Left cardiac atrium (tissue), 4 donors: ENCODE data around the gene CNEP1R1. TPM values are rescaled to one million over a fixed set of nuclear protein-coding genes. Genes with fewer than 3 reads are reported as not detected.

Experiments
- ATAC-seq, 2 donors: fragments of 200-7000 bp; cut with Tn5 transposase; one replicate each; pipeline ENCODE4 v1.9.1; 2020; ENCODE audit warnings: mild to moderate bottlenecking in 2 of 2, moderate library complexity in 2 of 2
- DNase-seq: peaks from one replicate; pipeline ENCODE4 v3.0.0-alpha.2; 2020
- intact Hi-C, 2 donors: fragments of 100-400 bp; cut with DNase I; formaldehyde crosslinking; loops; one replicate each; pipeline versions ENCODE4 v1.14.1 to v1.15.1; 2022 to 2023
- long read RNA-seq: library from polyadenylated mRNA; unstranded; transcript quantifications from one replicate; pipeline ENCODE4 v2.0.0, GENCODE V29; 2021
- total RNA-seq, 2 donors: library from RNA; stranded (reverse); fragmentation: NEBNext Ultra II Directional; extraction: Animal tissue kit (Norgen Biotek cat#: 25700); gene quantifications; one replicate each; pipeline ENCODE4 v1.2.1, GENCODE V29; 2021
- donor health status: DM: no; HTN: yes; CAD: no.
- donor health status: DM: no; HTN: yes; CAD: no; lungs with severe emphysema.
- donor health status: DM: yes; HTN: yes; CAD: no.
- donor health status: Dilated cardiomyopathy.

CNEP1R1 gene, protein sequence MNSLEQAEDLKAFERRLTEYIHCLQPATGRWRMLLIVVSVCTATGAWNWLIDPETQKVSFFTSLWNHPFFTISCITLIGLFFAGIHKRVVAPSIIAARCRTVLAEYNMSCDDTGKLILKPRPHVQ
- 10 to 100 TPM; 16.2 to 17.1 TPM for total RNA-seq
- long read RNA-seq, transcript CNEP1R1-202 (6 exons, 2,117 nt) = major isoform, 22 of 40 reads
- long read RNA-seq, transcript CNEP1R1-210 (5 exons, 1,992 nt) = minor isoform, 5 of 40 reads
- long read RNA-seq, transcript CNEP1R1-203 (7 exons, 2,965 nt) = minor isoform, 7 of 40 reads
- long read RNA-seq, partial matches to known transcripts = 1 of 40 reads
- long read RNA-seq, other reads (novel, unspliced or antisense) = 2 of 40 reads

DNA sequence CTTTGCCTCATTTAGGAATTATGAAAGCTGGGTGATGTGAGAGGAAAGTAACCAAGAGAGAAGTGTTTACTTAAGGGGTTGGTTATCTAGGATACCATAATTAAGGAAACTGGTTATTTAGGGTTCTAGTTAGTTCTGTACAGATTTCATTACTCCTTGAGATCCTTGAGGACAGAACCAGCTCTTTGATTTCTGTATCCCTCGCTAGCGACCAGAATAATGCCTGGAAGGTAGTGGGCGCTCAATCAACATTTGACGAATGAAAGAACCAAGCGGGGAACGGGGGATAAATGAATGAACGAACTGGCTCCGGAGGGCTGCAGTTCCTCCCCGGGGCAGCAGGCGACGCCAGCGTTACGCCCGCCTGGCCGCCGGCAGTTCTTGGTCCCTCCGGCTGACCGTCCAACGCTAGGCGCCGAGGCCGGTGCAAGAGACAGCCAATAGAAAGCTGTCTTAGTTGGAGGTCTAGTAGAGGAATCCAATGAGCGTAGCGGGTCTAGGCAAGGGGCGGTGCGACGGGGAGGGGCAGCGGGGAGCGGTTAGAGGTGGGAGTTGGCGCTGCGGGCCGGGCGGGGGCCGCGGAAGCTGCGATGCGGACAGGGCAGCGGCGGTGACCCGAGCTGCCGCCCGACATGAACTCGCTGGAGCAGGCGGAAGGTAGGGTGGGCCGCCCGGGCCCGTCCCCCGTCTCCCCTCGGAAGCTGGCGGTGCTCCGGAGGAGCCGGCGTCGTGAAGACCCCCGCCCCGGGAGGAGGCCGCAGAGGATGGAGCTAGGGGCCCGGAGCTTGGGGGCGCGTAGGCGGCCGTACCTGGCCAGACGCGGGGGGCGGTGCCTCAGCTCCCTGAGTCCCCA, at the start of gene CNEP1R1:
TSS of gene CNEP1R1 (plus strand) at position 542 of the 853 bp plus-strand sequence. CDS start at position 633, 91 bp downstream.
- peak; percentile 94 for DNase-seq
- intact Hi-C loops = loop anchor here in 1 of 2 donors (10.0 kb wide), 1 partner anchor 340 kb away; the partner anchor contains the start of gene BRD7
- ATAC-seq = peak; percentile 100

DNA sequence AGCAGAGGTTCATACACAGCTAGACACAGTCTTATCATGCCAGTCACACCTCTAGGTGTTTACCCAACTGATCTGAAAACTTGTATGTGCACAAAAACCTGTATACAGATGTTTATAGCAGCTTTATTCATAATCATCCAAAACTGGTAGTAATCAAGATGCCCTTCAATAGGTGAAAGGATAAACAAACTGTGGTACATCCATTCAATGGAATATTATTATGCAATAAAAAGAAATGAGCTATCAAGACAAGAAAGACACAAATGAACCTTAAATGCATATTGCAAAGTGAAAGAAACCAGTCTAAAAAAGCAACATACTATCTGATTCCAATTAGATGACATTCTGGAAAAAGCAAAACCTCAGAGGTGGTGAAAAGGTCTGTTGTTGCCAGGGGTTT, 47.6 kb upstream of the CNEP1R1 start:
- intact Hi-C loops = no loop called here
- ATAC-seq (no peak), DNase-seq (no peak)

- DNase-seq = no peak
- no peak for ATAC-seq
- intact Hi-C loops = no loop called here
Measured at GRCh38 chr16:49978569-49979326, 46.3 kb upstream of the CNEP1R1 start.

- ATAC-seq (peak in 1 of 2 donors; percentile 56), DNase-seq (no peak)
- intact Hi-C loops = no loop called here
Measured at GRCh38 chr16:49980166-49980565, 44.9 kb upstream of the CNEP1R1 start.

DNA sequence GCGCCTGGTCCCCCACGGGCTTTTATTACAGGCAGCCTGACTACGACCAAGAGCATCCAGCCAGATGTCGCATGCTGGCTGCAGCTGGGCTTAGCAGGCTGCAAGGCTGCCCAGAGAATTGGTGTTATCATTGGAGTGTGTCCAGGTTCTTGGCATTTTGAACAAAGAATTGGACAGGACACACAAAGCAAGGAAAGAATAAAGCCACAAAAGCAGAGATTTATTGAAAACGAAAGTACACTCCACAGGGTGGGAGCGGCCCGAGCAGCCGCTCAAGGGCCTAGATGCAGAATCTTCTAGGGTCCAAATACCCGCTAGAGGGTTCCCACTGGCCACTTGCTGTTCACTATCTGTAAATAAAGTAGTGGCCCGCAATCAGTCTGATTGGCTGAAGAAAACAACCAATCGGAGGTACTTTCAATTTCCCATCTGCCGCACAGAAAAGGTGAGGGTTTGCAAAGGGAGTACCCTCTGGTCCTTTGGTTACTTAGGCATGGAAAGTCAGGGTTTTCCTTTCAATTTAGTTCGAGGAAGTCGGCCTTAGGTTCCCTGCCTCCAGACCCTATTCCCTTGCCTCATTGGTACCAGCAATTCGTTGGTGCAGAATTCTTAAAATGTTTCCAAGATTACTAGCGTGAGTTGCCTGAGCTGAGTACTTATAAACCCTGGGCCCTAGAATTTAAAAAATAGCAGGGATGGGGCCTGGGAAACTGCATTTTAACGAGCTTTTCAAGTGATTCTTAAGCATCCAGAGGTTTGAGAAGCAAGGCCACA, 38.5 kb upstream of the CNEP1R1 start:
- ATAC-seq (peak in 1 of 2 donors; percentile 47), DNase-seq (peak; percentile 31)
- intact Hi-C loops = no loop called here

GRCh38 chr16:49987381-49987780, 37.6 kb upstream of the CNEP1R1 start:
- intact Hi-C loops = no loop called here
- ATAC-seq = no peak
- no peak for DNase-seq

- DNase-seq (no peak), ATAC-seq (no peak)
- intact Hi-C loops = no loop called here
Measured at GRCh38 chr16:49992825-49993224, 32.2 kb upstream of the CNEP1R1 start.

DNA sequence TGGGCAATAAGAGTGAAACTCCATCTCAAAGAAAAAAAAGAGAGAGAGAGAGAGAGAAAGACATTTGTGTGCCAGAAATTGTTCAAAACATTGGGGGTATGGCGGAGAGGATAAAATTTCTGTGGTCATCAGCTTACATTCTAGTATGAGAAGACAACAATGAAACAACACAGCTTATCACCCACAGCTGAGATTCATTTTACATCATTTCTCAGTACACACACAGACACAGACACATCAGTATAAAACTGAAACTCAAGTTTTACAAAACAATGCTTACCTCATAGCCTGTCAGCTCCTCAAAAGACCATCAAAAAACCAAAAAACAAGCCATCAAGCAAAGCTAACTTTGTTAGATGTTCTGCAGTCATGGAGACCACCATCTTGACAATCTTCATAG, 31.4 kb upstream of the CNEP1R1 start:
- DNase-seq (no peak), ATAC-seq (no peak)
- intact Hi-C loops = no loop called here

DNA sequence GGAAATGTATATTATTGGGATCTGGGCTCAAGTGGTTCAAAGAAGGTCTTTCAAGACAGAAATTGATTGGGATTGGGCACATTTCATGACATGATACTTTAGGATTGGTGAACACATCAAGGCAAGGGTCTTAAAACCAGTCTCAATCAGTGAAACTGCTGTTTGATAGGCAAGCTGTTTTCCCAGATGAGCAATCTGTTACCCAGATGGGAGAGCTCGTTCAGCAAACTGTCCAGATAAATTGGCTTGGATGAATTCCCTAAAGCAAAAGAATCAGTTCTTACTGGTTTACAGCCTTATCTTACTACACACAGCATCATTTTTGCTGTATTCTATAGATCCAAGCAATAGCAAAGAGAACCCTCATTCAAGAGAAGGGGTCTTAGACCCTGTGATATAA, 31.0 kb upstream of the CNEP1R1 start:
- ATAC-seq = no peak
- intact Hi-C loops = no loop called here
- no peak for DNase-seq

- intact Hi-C loops = no loop called here
- DNase-seq (no peak), ATAC-seq (no peak)
Measured at GRCh38 chr16:49995720-49996119, 29.3 kb upstream of the CNEP1R1 start.

- ATAC-seq (no peak), DNase-seq (no peak)
- intact Hi-C loops = no loop called here
Measured at GRCh38 chr16:49997721-49998251, 27.2 kb upstream of the CNEP1R1 start.

GRCh38 chr16:49998991-49999390, 26.0 kb upstream of the CNEP1R1 start:
- intact Hi-C loops = no loop called here
- DNase-seq (no peak), ATAC-seq (no peak)

- DNase-seq (no peak), ATAC-seq (no peak)
- intact Hi-C loops = no loop called here
Measured at GRCh38 chr16:50001144-50001543, 23.9 kb upstream of the CNEP1R1 start.

DNA sequence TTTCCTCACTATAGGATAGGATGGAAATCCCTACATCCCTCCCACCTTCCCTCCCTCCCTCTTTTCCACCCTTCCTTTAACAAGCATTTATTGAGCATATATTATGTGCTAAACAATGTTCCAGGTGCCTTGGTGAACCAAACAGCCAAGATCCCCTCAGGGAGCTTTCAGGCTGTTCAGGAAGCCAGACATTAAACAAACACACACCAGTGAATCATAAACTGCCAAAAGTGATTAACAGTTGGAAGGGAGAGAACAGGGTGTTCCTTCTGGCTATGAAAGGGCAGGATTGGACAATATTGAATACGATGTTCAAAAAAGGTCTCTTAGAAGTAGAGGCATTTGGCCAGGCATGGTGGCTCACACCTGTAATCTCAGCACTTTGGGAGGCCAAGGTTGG, 22.8 kb upstream of the CNEP1R1 start:
- intact Hi-C loops = no loop called here
- DNase-seq (no peak), ATAC-seq (no peak)

DNA sequence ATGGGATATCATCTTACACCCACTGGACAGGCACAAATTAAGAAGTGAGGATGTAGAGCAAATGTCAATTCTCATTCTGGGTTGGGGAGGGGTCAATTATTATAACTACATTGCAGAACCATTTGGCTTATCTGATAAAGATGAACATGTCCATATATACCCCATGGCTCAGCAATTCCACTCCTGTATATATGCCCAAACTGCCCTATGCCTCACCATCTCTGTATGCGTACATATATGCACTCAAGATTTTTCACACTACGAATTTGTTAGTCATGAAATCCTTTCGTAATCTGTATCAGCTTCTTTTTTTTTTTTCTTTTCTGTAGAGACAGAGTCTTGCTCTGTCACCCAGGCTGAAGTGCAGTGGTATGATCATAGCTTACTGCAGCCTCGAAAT, 20.8 kb upstream of the CNEP1R1 start:
- ATAC-seq (no peak), DNase-seq (no peak)
- intact Hi-C loops = no loop called here

DNA sequence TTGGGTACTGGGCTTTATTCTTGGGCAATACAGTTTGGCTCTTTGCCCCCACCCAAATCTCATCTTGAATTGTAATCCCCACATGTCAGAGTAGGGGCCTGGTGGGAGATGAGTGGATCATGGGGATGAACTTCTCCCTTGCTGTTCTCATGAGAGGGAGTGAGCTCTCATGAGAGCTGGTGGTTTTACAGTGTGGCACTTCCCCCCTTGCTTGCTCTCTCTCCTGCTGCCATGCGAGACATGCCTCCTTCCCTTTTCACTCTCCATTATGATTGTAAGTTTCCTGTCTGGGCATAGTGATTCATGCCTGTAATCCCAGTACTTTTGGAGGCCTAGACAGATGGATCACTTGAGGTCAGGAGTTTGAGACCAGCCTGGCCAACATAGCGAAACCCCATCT, 18.1 kb upstream of the CNEP1R1 start:
- intact Hi-C loops = no loop called here
- DNase-seq (no peak), ATAC-seq (no peak)

DNA sequence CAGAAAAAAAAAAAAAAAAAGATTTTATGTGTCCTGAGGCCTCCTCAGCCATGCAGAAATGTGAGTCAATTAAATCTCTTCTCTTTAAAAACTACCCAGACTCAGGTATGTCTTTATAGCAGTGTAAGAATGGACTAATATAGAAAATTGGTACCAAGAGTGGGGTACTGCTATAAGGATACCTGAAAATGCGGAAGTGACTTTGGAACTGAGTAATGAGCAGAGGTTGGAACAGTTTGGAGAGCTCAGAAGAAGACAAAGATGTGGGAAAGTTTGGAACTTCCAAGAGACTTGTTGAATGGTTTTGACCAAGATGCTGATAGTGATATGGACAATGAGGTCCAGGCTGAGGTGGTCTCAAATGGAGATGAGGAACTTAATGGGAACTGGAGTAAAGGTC, 17.3 kb upstream of the CNEP1R1 start:
- no peak for DNase-seq
- ATAC-seq = no peak
- intact Hi-C loops = no loop called here

DNA sequence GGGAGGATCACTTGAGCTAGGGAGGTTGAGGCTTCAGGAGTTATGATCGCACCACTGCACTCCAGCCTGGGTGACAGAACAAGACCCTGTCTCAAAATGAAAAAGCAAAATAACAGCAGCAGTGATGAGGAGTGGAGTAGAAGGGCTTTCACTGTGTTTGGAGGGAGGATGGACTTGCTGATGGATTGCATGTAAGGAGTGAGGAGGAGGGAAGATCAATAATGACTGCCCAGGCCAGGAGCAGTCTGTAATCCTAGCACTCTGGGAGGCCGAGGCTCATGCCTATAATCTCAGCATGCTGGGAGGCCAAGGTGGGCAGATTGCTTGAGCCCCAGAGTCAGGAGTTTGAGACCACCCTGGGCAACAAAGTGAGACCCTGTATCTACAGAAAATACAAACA, 14.8 kb upstream of the CNEP1R1 start:
- no peak for ATAC-seq
- no peak for DNase-seq
- intact Hi-C loops = no loop called here

- DNase-seq = no peak
- intact Hi-C loops = no loop called here
- ATAC-seq = no peak
Measured at GRCh38 chr16:50011707-50012106, 13.3 kb upstream of the CNEP1R1 start.
